HG03378 (cell line): ENCODE measurements around the gene EFCAB11.
"Not testable (repeated sequence)": the region's sequence is repeated elsewhere in the genome, so short reads cannot be mapped to it uniquely, and the experiment has no call there.

Experiments used
- ATAC-seq: cut with Tn5 transposase; IDR thresholded peaks from one replicate; pipeline ENCODE4 v1.9.1; 2021; ENCODE audit warnings: mild to moderate bottlenecking, moderate library complexity; ENCODE audit not compliant: unreplicated experiment

The EFCAB11 gene

GRCh38 chr14:89874091-89874490 is 80.4 kb downstream of the EFCAB11 start:
- not testable (repeated sequence) for ATAC-seq

GRCh38 chr14:89870316-89870715 is 84.2 kb downstream of the EFCAB11 start:
- ATAC-seq, result no peak

GRCh38 chr14:89869606-89870005 is 84.9 kb downstream of the EFCAB11 start:
- no peak for ATAC-seq

- no peak for ATAC-seq
Observed at GRCh38 chr14:89866458-89866857, 88.1 kb downstream of the EFCAB11 start.

GRCh38 chr14:89865153-89865552 is 89.4 kb downstream of the EFCAB11 start:
- ATAC-seq, result no peak

- no peak for ATAC-seq
Observed at GRCh38 chr14:89862856-89863255, 91.7 kb downstream of the EFCAB11 start.

- no peak for ATAC-seq
Observed at GRCh38 chr14:89861630-89862029, 92.9 kb downstream of the EFCAB11 start.

- no peak for ATAC-seq
Observed at GRCh38 chr14:89858089-89858488, 96.4 kb downstream of the EFCAB11 start.

GRCh38 chr14:89856871-89857345 is 97.6 kb downstream of the EFCAB11 start:
- no peak for ATAC-seq

GRCh38 chr14:89855961-89856656 is 98.4 kb downstream of the EFCAB11 start:
- ATAC-seq, result no peak

- ATAC-seq, result no peak
Observed at GRCh38 chr14:89853936-89854693, 100.4 kb downstream of the EFCAB11 start.

GRCh38 chr14:89851106-89851505 is 103.4 kb downstream of the EFCAB11 start:
- ATAC-seq, result no peak

- no peak for ATAC-seq
Observed at GRCh38 chr14:89849931-89850330, 104.6 kb downstream of the EFCAB11 start.

- ATAC-seq, result no peak
Observed at GRCh38 chr14:89848165-89848564, 106.4 kb downstream of the EFCAB11 start.

- no peak for ATAC-seq
Observed at GRCh38 chr14:89845346-89845745, 109.2 kb downstream of the EFCAB11 start.

- no peak for ATAC-seq
Observed at GRCh38 chr14:89844508-89844907, 110.0 kb downstream of the EFCAB11 start.

GRCh38 chr14:89842837-89843236 is 111.7 kb downstream of the EFCAB11 start:
- no peak for ATAC-seq

GRCh38 chr14:89841851-89842250 is 112.7 kb downstream of the EFCAB11 start:
- no peak for ATAC-seq

- ATAC-seq, result no peak
Observed at GRCh38 chr14:89836830-89837469, 117.6 kb downstream of the EFCAB11 start.

- no peak for ATAC-seq
Observed at GRCh38 chr14:89833661-89834060, 120.9 kb downstream of the EFCAB11 start.

- no peak for ATAC-seq
Observed at GRCh38 chr14:89833120-89833532, 121.4 kb downstream of the EFCAB11 start.
